Liver (tissue), 3 donors: Measurements from ENCODE around the gene SCUBE1.

ENCODE experiments used
- ATF3 ChIP-seq: IDR thresholded peaks from 2 replicates; pipeline ENCODE4 v1.6.1; 2016; ENCODE audit warnings: antibody characterized with exemption
- RAD21 ChIP-seq, 2 donors: IDR thresholded peaks; 2 replicates each; pipeline ENCODE4 v1.6.1; 2016; ENCODE audit warnings: antibody characterized with exemption in 2 of 2, mild to moderate bottlenecking in 2 of 2
- SP1 ChIP-seq: IDR thresholded peaks from 2 replicates; pipeline ENCODE4 v1.6.1; 2018; ENCODE audit warnings: antibody characterized with exemption, mild to moderate bottlenecking
- TF ChIP-seq, protein P1 (sequence below): fragments of 150-350 bp; IDR thresholded peaks from 2 replicates; pipeline ENCODE4 v1.5.1; 2017; ENCODE audit warnings: improper control_type of control experiment, low read depth, low read length; ENCODE audit not compliant: missing input control
- donor health status: healthy.
- donor health status: healthy.

GRCh38 chr22:43154887-43155536 is 188.2 kb downstream of the SCUBE1 start:
- TF ChIP-seq ATF3 (no peak), SP1 (no peak), RAD21 (IDR thresholded peaks at IDR 0.05) (no peak)
- TF ChIP-seq, protein P1, sequence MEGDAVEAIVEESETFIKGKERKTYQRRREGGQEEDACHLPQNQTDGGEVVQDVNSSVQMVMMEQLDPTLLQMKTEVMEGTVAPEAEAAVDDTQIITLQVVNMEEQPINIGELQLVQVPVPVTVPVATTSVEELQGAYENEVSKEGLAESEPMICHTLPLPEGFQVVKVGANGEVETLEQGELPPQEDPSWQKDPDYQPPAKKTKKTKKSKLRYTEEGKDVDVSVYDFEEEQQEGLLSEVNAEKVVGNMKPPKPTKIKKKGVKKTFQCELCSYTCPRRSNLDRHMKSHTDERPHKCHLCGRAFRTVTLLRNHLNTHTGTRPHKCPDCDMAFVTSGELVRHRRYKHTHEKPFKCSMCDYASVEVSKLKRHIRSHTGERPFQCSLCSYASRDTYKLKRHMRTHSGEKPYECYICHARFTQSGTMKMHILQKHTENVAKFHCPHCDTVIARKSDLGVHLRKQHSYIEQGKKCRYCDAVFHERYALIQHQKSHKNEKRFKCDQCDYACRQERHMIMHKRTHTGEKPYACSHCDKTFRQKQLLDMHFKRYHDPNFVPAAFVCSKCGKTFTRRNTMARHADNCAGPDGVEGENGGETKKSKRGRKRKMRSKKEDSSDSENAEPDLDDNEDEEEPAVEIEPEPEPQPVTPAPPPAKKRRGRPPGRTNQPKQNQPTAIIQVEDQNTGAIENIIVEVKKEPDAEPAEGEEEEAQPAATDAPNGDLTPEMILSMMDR: no peak
